ENCODE measurements around the gene COL11A1. TPM values are rescaled to one million over a fixed set of nuclear protein-coding genes. Genes with fewer than 3 reads are reported as not detected.
"Not testable (repeated sequence)": the region's sequence is repeated elsewhere in the genome, so short reads cannot be mapped to it uniquely, and the experiment has no call there.

The COL11A1 gene
- total and polyA plus RNA-seq, 3 experiments from 2014 or later: not detected

DNA sequence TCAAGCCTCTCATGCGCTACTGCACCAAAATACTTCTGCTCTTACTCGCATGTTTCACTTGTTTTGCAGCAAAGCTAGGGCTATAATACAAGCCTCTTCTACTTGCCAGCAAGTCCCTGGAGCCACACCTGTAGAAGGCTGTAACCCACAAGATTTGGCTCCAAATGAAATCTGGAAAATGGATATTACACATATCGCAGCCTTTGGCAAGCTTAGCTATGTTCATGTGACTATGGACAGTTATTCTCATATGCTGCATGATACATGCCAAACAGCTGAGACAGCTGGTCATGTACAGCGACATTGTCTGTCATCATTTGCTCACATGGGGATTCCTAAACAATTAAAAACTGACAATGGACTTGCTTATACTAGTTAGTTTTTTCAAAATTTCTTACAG lies 270.3 kb downstream of the COL11A1 start:
- H3K4me3 Mint-ChIP-seq: no peak overlapping the region
- H3K4me1 ChIP-seq (ENCODE audit: insufficient read depth, low read length): no peaks in the 10 kb centered on the region
- H3K9me3 Mint-ChIP-seq: peaks cover 0 to 10% (median 6%) of the 10 kb centered on the region in 5 donors
- H3K36me3 ChIP-seq (ENCODE audit: insufficient read depth, low read length): no peaks in the 10 kb centered on the region
- H3K4me3 ChIP-seq (ENCODE audit: low read length): no peak overlapping the region
- no peak overlapping the region for H3K27ac ChIP-seq (ENCODE audit: low read depth, low read length)
- H3K27ac Mint-ChIP-seq: no peak overlapping the region
- CTCF ChIA-PET: no interaction called here
- no peaks in the 10 kb centered on the region for H3K9me3 ChIP-seq (ENCODE audit: low read length)
- POLR2A ChIA-PET: no interaction called here
- H3K4me1 Mint-ChIP-seq: no peaks in the 10 kb centered on the region
- no peaks in the 10 kb centered on the region for H3K27me3 ChIP-seq (ENCODE audit: insufficient read depth, low read length, poor library complexity, severe bottlenecking)
- no peak for DNase-seq
- no peaks in the 10 kb centered on the region for H3K36me3 Mint-ChIP-seq
- H3K27me3 Mint-ChIP-seq: no peaks in the 10 kb centered on the region

DNA sequence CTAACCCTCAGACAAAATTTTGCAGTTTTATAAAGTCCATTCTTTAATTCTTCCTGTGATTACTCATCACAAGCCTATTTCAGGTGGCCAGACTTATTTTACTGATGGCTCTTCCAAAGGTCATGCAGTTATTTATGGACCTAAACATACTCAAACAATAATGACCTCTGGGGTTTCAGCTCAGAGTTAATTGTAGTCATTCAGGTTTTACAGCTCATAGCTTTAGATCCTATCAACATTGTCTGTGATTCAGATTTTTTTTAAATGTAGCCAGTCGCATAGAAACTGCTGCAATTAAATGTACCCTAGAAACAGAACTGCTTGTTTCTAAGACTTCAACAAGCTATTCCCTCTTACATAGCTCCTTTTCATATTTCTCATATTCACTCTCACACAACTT lies 270.8 kb downstream of the COL11A1 start:
- Histone ChIP-seq H3K9me3 (ENCODE audit: low read length) (no peaks in the 10 kb centered on the region), H3K36me3 (ENCODE audit: insufficient read depth, low read length) (no peaks in the 10 kb centered on the region), H3K4me1 (ENCODE audit: insufficient read depth, low read length) (no peaks in the 10 kb centered on the region), H3K4me3 (ENCODE audit: low read length) (no peak overlapping the region), H3K27me3 (ENCODE audit: insufficient read depth, low read length, poor library complexity, severe bottlenecking) (no peaks in the 10 kb centered on the region), H3K27ac (ENCODE audit: low read depth, low read length) (no peak overlapping the region)
- H3K36me3 Mint-ChIP-seq: no peaks in the 10 kb centered on the region
- peaks cover 0 to 10% (median 6%) of the 10 kb centered on the region in 5 donors for H3K9me3 Mint-ChIP-seq
- H3K27me3 Mint-ChIP-seq: no peaks in the 10 kb centered on the region
- no peak for DNase-seq
- no peaks in the 10 kb centered on the region for H3K4me1 Mint-ChIP-seq
- no peak overlapping the region for H3K27ac Mint-ChIP-seq
- H3K4me3 Mint-ChIP-seq: no peak overlapping the region
- ChIA-PET CTCF (no interaction called here), POLR2A (no interaction called here)

DNA sequence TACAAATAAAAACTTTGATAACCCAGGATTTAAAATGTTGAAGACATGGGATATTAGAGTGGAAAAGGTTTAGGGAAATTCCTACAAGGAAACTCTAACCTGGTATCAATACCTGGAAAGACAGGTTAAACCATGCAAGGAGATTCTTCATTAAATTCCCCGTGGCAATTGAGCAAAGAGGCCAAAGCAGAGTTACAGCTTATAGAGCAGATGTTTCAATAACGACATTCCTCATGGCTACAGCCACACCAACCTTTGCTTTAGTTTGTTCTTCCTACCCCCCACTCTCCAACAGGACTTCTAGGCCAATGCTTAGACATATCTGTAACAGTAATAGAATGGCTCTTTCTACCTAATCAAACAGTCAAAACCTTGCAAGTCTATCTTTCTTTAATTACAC lies 271.3 kb downstream of the COL11A1 start:
- H3K9me3 Mint-ChIP-seq: peaks cover 0 to 10% (median 6%) of the 10 kb centered on the region in 5 donors
- ChIA-PET POLR2A (no interaction called here), CTCF (no interaction called here)
- no peaks in the 10 kb centered on the region for H3K36me3 Mint-ChIP-seq
- H3K4me3 Mint-ChIP-seq: no peak overlapping the region
- H3K27me3 ChIP-seq (ENCODE audit: insufficient read depth, low read length, poor library complexity, severe bottlenecking): no peaks in the 10 kb centered on the region
- H3K36me3 ChIP-seq (ENCODE audit: insufficient read depth, low read length): no peaks in the 10 kb centered on the region
- no peaks in the 10 kb centered on the region for H3K4me1 ChIP-seq (ENCODE audit: insufficient read depth, low read length)
- no peaks in the 10 kb centered on the region for H3K27me3 Mint-ChIP-seq
- H3K4me1 Mint-ChIP-seq: no peaks in the 10 kb centered on the region
- H3K27ac Mint-ChIP-seq: no peak overlapping the region
- no peak overlapping the region for H3K27ac ChIP-seq (ENCODE audit: low read depth, low read length)
- H3K9me3 ChIP-seq (ENCODE audit: low read length): no peaks in the 10 kb centered on the region
- H3K4me3 ChIP-seq (ENCODE audit: low read length): no peak overlapping the region
- no peak for DNase-seq

DNA sequence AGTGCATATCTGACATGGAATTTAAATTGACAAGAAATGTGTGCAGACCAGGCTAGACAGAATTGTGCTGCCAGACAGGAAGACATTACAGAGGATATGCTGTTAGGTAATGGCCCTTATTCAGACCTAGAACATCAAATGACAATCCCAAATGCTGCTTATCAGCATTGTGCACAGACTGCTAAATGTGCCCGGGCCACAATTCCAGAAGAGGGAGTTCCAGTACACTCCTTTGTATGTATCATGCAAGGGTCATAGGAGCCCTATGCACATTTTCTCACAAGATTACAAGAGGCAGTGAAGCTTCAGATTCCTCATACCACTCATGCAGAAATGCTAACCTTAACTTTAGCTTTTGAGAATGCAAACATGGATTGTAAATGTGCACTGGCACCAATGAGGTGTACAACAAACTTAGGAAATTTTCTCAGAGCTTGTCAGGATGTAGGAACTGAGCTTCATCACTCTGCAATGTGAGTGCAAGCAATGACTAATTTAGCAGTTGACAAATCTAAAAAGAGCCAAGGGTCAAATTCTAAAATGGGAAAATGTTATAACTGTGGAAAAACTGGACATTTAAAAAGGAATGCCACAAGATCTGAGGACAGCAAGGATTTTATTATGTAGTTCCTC lies 273.5 kb downstream of the COL11A1 start:
- peaks cover 0 to 14% (median 7%) of the 10 kb centered on the region in 5 donors for H3K9me3 Mint-ChIP-seq
- no peaks in the 10 kb centered on the region for H3K27me3 Mint-ChIP-seq
- Histone ChIP-seq H3K36me3 (ENCODE audit: insufficient read depth, low read length) (no peaks in the 10 kb centered on the region), H3K4me1 (ENCODE audit: insufficient read depth, low read length) (no peaks in the 10 kb centered on the region), H3K27ac (ENCODE audit: low read depth, low read length) (no peak overlapping the region), H3K4me3 (ENCODE audit: low read length) (no peak overlapping the region), H3K9me3 (ENCODE audit: low read length) (no peaks in the 10 kb centered on the region), H3K27me3 (ENCODE audit: insufficient read depth, low read length, poor library complexity, severe bottlenecking) (no peaks in the 10 kb centered on the region)
- no peak overlapping the region for H3K27ac Mint-ChIP-seq
- no peaks in the 10 kb centered on the region for H3K4me1 Mint-ChIP-seq
- ChIA-PET POLR2A (no interaction called here), CTCF (no interaction called here)
- no peak overlapping the region for H3K4me3 Mint-ChIP-seq
- DNase-seq: no peak
- no peaks in the 10 kb centered on the region for H3K36me3 Mint-ChIP-seq

DNA sequence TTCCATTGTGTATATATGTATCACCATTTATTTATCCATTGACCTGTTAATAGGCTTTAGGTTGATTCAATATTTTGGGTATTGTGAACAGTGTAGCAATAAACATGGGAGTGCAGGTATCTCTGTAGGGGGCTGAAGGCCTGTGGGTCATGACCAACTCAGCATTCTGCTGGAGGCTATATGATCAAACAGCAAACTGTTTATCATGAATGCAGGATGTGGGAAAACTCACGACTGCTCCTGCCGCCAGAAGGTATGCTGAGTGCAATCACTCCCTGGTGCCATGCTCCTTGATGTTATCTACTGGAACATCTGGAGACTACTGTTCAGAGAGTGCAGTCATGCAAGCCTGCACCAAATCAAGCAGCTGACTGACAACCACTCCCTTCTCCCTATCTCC lies 275.2 kb downstream of the COL11A1 start:
- H3K4me1 Mint-ChIP-seq: no peaks in the 10 kb centered on the region
- Histone ChIP-seq H3K9me3 (ENCODE audit: low read length) (no peaks in the 10 kb centered on the region), H3K4me1 (ENCODE audit: insufficient read depth, low read length) (no peaks in the 10 kb centered on the region), H3K36me3 (ENCODE audit: insufficient read depth, low read length) (no peaks in the 10 kb centered on the region), H3K27ac (ENCODE audit: low read depth, low read length) (no peak overlapping the region), H3K27me3 (ENCODE audit: insufficient read depth, low read length, poor library complexity, severe bottlenecking) (no peaks in the 10 kb centered on the region), H3K4me3 (ENCODE audit: low read length) (no peak overlapping the region)
- CTCF ChIA-PET: no interaction called here
- no peak overlapping the region for H3K27ac Mint-ChIP-seq
- POLR2A ChIA-PET: no interaction called here
- H3K9me3 Mint-ChIP-seq: peaks cover 4 to 17% (median 8%) of the 10 kb centered on the region in 5 donors
- H3K4me3 Mint-ChIP-seq: no peak overlapping the region
- H3K27me3 Mint-ChIP-seq: no peaks in the 10 kb centered on the region
- H3K36me3 Mint-ChIP-seq: no peaks in the 10 kb centered on the region
- no peak for DNase-seq

DNA sequence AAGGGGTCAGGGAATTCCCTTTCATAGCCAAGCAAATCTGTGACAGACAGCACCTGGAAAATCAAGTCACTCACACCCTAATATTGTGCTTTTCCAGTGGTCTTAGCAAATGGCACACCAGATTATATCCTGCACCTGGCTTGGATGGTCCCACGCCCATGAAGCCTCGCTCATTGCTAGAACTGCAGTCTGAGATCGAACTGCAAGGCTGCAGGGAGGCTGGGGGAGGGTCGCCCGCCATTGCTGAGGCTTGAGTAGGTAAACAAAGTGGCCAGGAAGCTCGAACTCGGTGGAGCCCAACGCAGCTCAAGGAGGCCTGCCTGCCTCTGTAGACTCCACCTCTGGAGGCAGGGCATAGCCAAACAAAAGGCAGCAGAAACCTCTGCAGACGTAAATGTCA lies 281.6 kb downstream of the COL11A1 start:
- H3K36me3 Mint-ChIP-seq; H3K27ac Mint-ChIP-seq; H3K36me3 ChIP-seq (ENCODE audit: insufficient read depth, low read length); H3K27ac ChIP-seq (ENCODE audit: low read depth, low read length); H3K27me3 Mint-ChIP-seq; H3K4me3 Mint-ChIP-seq; H3K4me3 ChIP-seq (ENCODE audit: low read length); DNase-seq; H3K4me1 ChIP-seq (ENCODE audit: insufficient read depth, low read length); POLR2A ChIA-PET; CTCF ChIA-PET; H3K27me3 ChIP-seq (ENCODE audit: insufficient read depth, low read length, poor library complexity, severe bottlenecking); H3K4me1 Mint-ChIP-seq; H3K9me3 ChIP-seq (ENCODE audit: low read length): not testable (repeated sequence)
- H3K9me3 Mint-ChIP-seq: peaks cover 7 to 13% (median 12%) of the 10 kb centered on the region in 5 donors
